ENCODE measurements around the gene RFESD.

Gene RFESD

DNA sequence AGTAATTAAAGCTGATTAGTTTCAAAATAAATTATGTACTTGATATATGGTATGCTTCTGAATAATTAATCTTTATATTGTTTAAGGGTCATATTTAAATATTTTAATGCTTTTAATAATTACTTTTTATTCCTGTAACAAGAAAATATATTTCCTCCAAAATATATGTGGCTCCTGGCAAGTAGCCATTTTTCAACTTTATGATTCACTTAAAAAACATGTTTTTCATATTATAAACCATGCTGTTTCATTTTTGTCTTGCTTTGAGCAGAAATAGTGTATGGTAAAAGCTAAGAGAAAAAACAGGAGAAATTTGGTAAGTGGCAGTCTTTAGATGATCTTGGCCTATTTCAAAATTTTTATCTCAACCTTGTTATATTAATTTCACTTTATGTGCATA, 21.6 kb downstream of the RFESD start:
- Histone ChIP-seq H3K36me3 (ENCODE audit: control insufficient read depth, insufficient read depth, low read length) (no peaks in the 10 kb centered on the region), H3K4me3 (replicated peaks; ENCODE audit: low read depth, low read length) (no peak overlapping the region), H3K27me3 (replicated peaks; ENCODE audit: control insufficient read depth, insufficient read depth, low read length) (no peaks in the 10 kb centered on the region)
- TF ChIP-seq, protein P1, sequence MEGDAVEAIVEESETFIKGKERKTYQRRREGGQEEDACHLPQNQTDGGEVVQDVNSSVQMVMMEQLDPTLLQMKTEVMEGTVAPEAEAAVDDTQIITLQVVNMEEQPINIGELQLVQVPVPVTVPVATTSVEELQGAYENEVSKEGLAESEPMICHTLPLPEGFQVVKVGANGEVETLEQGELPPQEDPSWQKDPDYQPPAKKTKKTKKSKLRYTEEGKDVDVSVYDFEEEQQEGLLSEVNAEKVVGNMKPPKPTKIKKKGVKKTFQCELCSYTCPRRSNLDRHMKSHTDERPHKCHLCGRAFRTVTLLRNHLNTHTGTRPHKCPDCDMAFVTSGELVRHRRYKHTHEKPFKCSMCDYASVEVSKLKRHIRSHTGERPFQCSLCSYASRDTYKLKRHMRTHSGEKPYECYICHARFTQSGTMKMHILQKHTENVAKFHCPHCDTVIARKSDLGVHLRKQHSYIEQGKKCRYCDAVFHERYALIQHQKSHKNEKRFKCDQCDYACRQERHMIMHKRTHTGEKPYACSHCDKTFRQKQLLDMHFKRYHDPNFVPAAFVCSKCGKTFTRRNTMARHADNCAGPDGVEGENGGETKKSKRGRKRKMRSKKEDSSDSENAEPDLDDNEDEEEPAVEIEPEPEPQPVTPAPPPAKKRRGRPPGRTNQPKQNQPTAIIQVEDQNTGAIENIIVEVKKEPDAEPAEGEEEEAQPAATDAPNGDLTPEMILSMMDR (IDR thresholded peaks at IDR 0.05; ENCODE audit: insufficient read depth, low read length, poor library complexity, severe bottlenecking) = no peak
- no peak for DNase-seq (ENCODE audit: extremely low read depth, insufficient read length)

DNA sequence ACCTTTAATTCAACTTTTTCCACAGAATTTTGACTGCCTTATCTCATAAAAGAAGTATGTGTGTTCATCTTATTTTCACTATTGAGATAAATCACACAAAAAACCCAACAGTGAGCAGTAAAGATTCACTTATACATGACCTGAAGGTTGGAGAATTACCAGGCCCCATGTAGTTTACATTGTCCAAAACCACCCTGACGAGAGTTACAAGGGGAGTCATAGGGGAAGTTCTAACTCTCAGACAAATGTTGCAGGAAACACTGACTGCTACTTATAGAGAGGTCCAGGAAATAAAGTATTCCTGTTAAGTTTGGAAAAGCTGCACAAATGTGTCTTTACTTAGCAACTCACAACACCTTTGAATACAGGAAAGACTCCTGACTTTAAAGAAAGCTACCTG, 22.2 kb downstream of the RFESD start:
- no peak overlapping the region for H3K4me3 ChIP-seq (replicated peaks; ENCODE audit: low read depth, low read length)
- no peaks in the 10 kb centered on the region for H3K27me3 ChIP-seq (replicated peaks; ENCODE audit: control insufficient read depth, insufficient read depth, low read length)
- no peak for DNase-seq (ENCODE audit: extremely low read depth, insufficient read length)
- TF ChIP-seq, protein P1 (IDR thresholded peaks at IDR 0.05; ENCODE audit: insufficient read depth, low read length, poor library complexity, severe bottlenecking) = no peak
- H3K36me3 ChIP-seq (ENCODE audit: control insufficient read depth, insufficient read depth, low read length) = no peaks in the 10 kb centered on the region

DNA sequence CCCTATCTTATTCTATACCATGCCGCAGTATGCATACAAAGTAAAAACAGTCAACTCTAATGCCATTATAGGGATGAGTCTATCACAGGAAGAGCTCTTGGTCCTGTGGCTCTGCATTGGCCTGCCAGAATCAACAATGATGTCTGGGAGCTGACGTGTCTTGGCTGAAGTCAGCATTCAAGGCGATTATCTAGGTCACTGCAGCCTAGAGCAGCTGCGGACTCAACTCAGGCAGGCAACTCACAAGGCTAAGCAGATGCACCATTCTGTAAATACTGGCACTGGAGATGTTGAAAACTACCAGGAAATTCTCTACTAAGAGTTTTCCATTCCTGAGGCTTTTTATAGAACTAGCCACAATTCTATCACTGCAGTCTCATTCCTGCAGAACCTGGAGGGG, 23.0 kb downstream of the RFESD start:
- TF ChIP-seq, protein P1 (IDR thresholded peaks at IDR 0.05; ENCODE audit: insufficient read depth, low read length, poor library complexity, severe bottlenecking) = no peak
- no peaks in the 10 kb centered on the region for H3K27me3 ChIP-seq (replicated peaks; ENCODE audit: control insufficient read depth, insufficient read depth, low read length)
- H3K4me3 ChIP-seq (replicated peaks; ENCODE audit: low read depth, low read length) = no peak overlapping the region
- no peaks in the 10 kb centered on the region for H3K36me3 ChIP-seq (ENCODE audit: control insufficient read depth, insufficient read depth, low read length)
- no peak for DNase-seq (ENCODE audit: extremely low read depth, insufficient read length)

DNA sequence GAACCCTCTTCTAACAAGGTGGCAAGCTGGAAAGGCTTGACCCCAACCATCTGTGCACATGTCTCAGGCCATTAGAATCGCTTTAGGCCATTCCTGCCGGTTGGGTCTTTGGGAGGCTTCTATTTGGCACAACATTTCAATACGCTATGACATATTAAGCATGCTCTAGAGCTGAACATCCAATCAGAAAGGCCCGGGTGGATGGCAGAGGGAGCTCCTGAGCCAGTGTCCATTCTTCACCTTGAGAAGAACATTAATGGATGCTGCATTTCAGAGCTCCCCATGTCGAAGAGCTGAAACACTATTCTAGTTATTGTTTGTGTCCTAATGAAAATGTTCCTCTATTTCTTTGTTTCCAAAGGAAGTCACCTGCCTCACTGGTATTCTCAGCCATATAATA, 23.4 kb downstream of the RFESD start:
- DNase-seq (ENCODE audit: extremely low read depth, insufficient read length) = no peak
- Histone ChIP-seq H3K4me3 (replicated peaks; ENCODE audit: low read depth, low read length) (no peak overlapping the region), H3K27me3 (replicated peaks; ENCODE audit: control insufficient read depth, insufficient read depth, low read length) (no peaks in the 10 kb centered on the region), H3K36me3 (ENCODE audit: control insufficient read depth, insufficient read depth, low read length) (no peaks in the 10 kb centered on the region)
- TF ChIP-seq, protein P1 (IDR thresholded peaks at IDR 0.05; ENCODE audit: insufficient read depth, low read length, poor library complexity, severe bottlenecking) = no peak

DNA sequence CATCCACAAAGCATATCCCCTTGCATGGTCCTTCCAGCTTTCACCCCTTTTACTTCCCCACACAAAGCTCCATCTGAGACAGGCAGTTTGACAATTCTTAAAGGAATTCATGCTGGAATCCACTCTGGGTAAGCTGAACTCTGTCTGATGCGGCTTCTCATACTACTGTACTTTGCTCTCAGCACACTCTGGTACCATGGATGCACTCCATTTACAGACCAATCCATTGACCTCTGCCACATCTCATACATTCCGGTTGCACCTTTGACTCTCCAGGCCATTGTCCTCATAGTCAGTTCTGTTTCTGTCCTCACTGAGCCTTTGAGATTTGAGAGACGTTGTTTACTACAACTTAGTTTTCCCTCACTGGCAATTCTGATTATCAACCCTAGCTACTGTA, 24.0 kb downstream of the RFESD start:
- Histone ChIP-seq H3K4me3 (replicated peaks; ENCODE audit: low read depth, low read length) (no peak overlapping the region), H3K27me3 (replicated peaks; ENCODE audit: control insufficient read depth, insufficient read depth, low read length) (no peaks in the 10 kb centered on the region), H3K36me3 (ENCODE audit: control insufficient read depth, insufficient read depth, low read length) (no peaks in the 10 kb centered on the region)
- TF ChIP-seq, protein P1 (IDR thresholded peaks at IDR 0.05; ENCODE audit: insufficient read depth, low read length, poor library complexity, severe bottlenecking) = no peak
- DNase-seq (ENCODE audit: extremely low read depth, insufficient read length) = no peak

DNA sequence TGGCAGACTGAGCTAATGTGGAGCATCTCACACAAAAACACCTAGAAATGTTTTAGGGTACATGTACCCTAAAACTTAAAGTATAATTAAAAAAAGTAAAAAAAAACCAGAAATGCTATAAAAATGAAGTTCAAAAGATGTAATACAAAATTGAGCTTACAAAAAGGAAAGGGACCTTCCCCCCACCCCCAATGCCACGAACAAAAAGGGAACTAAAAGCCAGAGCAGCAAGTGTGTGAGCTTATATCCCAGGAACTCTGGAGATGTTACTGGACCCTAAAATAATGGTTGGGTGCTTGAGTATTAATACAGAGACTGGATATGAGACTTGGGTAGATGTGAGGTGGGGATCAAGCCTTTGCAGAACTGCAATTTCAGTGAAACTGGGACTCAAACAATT, 25.2 kb downstream of the RFESD start:
- Histone ChIP-seq H3K36me3 (ENCODE audit: control insufficient read depth, insufficient read depth, low read length) (no peaks in the 10 kb centered on the region), H3K4me3 (replicated peaks; ENCODE audit: low read depth, low read length) (no peak overlapping the region), H3K27me3 (replicated peaks; ENCODE audit: control insufficient read depth, insufficient read depth, low read length) (no peaks in the 10 kb centered on the region)
- no peak for DNase-seq (ENCODE audit: extremely low read depth, insufficient read length)
- TF ChIP-seq, protein P1 (IDR thresholded peaks at IDR 0.05; ENCODE audit: insufficient read depth, low read length, poor library complexity, severe bottlenecking) = no peak

Measured in GM06990 (cell line).